K562 (cell line): ENCODE results near the gene KRTAP10-11. TPM values are rescaled to one million over a fixed set of nuclear protein-coding genes. Genes with fewer than 3 reads are reported as not detected.

Source experiments
- ATAC-seq: fragments of 200-7000 bp; cut with Tn5 transposase; 3 replicates; pipeline ENCODE4 v1.9.1; 2020; ENCODE audit warnings: moderate library complexity
- BruUV-seq: library from RNA; stranded (reverse); fragments of 400-500 nt; replicated peaks from 2 replicates; lab custom pipeline; 2021; lab: Mats Ljungman, UMichigan
- CTCF ChIA-PET: fragments of 300-600 bp; formaldehyde crosslinking; extraction: SDS; loops from one replicate; lab custom pipeline; 2021; ENCODE audit warnings: low intra/inter-chr PET ratio; lab: Yijun Ruan, JAX
- POLR2A ChIA-PET: fragments of 300-600, 350-650 bp; sonication (Branson Sonifier 250); formaldehyde crosslinking; extraction: SDS; loops from one replicate; lab custom pipeline; 2021; ENCODE audit warnings: antibody characterized with exemption, inconsistent platforms; lab: Yijun Ruan, JAX
- DNase-seq, 4 experiments: peaks; one replicate each; pipeline versions ENCODE4 v3.0.0 to v3.0.0-alpha.2; 2011 to 2018; ENCODE audit warnings: low spot score in 3 of 4, mixed read lengths in 3 of 4; ENCODE audit errors: extremely low read depth in 1 of 4
- FAIRE-seq: peaks from 2 replicates; lab custom pipeline; 2011; peaks lifted over from hg19 to GRCh38; lab: Jason Lieb, UNC
- H2AFZ ChIP-seq: 2 replicates; pipeline ENCODE4 v1.6.0; 2011; ENCODE audit warnings: low read depth, low read length, control low read depth, inconsistent platforms
- H3K27ac ChIP-seq: fragments of 200-600 bp; 3 replicates; pipeline ENCODE4 v1.8.0; 2011; ENCODE audit warnings: low read depth, mild to moderate bottlenecking, control low read depth, inconsistent platforms, low read length, moderate library complexity, mixed read lengths; ENCODE audit errors: extremely low read depth
- H3K27me3 ChIP-seq, 2 experiments: fragments of 300-600 bp in 1 of 2; 2 replicates in 1 of 2; 3 replicates in 1 of 2; pipeline versions ENCODE4 v1.6.0 to v1.8.0; 2011; ENCODE audit warnings: inconsistent platforms in 2 of 2, low read length in 2 of 2, mild to moderate bottlenecking in 1 of 2, mixed read lengths in 1 of 2, moderate library complexity in 1 of 2; ENCODE audit not compliant: control insufficient read depth in 2 of 2, insufficient read depth in 2 of 2
- H3K36me3 ChIP-seq: fragments of 300-600 bp; 3 replicates; pipeline ENCODE4 v1.8.0; 2011; ENCODE audit warnings: mild to moderate bottlenecking, low read length, inconsistent platforms; ENCODE audit not compliant: control insufficient read depth, insufficient read depth
- H3K4me1 ChIP-seq, 2 experiments: fragments of 200-600 bp in 1 of 2; replicated peaks in 1 of 2; 2 replicates in 1 of 2; 3 replicates in 1 of 2; pipeline versions ENCODE4 v1.5.1 to v1.8.0; 2011; ENCODE audit warnings: inconsistent platforms in 2 of 2, low read length in 2 of 2, mild to moderate bottlenecking in 1 of 2, mixed read lengths in 1 of 2, moderate library complexity in 1 of 2; ENCODE audit not compliant: control insufficient read depth in 2 of 2, insufficient read depth in 2 of 2
- H3K4me2 ChIP-seq: 2 replicates; pipeline ENCODE4 v1.6.1; 2011; ENCODE audit warnings: low read length, control low read depth, inconsistent platforms, mixed read lengths; ENCODE audit not compliant: insufficient read depth
- H3K4me3 ChIP-seq: fragments of 200-600 bp; sonication (generic), shearing (Covaris generic); 2 replicates; pipeline ENCODE4 v1.5.1; 2016; ENCODE audit warnings: control low read depth, inconsistent platforms
- H3K79me2 ChIP-seq: fragments of 200-600 bp; 3 replicates; pipeline ENCODE4 v1.8.0; 2011; ENCODE audit warnings: low read length, inconsistent platforms; ENCODE audit not compliant: control insufficient read depth, insufficient read depth
- H3K9ac ChIP-seq, 2 experiments: 2 replicates each; pipeline versions ENCODE4 v1.6.0 to v1.6.1; 2011; ENCODE audit warnings: low read depth in 2 of 2, low read length in 2 of 2, control low read depth in 1 of 2, inconsistent platforms in 1 of 2, mild to moderate bottlenecking in 1 of 2, mixed read lengths in 1 of 2; ENCODE audit not compliant: insufficient read depth in 1 of 2
- H3K9me1 ChIP-seq: one replicate; pipeline ENCODE4 v1.6.0; 2011; ENCODE audit warnings: inconsistent platforms, mild to moderate bottlenecking, low read length, moderate library complexity; ENCODE audit not compliant: control insufficient read depth, insufficient read depth
- H3K9me3 ChIP-seq: replicated peaks from 2 replicates; pipeline ENCODE4 v1.5.1; 2011; ENCODE audit warnings: low read depth, low read length, inconsistent platforms; ENCODE audit not compliant: control insufficient read depth, insufficient read depth
- H4K20me1 ChIP-seq: replicated peaks from 2 replicates; pipeline ENCODE4 v1.6.1; 2011; ENCODE audit warnings: low read length, inconsistent platforms, mixed read lengths; ENCODE audit not compliant: control insufficient read depth, insufficient read depth
- CBX1 ChIP-seq: sonication (generic); IDR thresholded peaks from 2 replicates; pipeline ENCODE4 v1.6.1; 2016; ENCODE audit warnings: antibody characterized with exemption, low read depth, mild to moderate bottlenecking
- CXXC5 ChIP-seq: fragments of 250-450 bp; sonication (Bioruptor Pico); IDR thresholded peaks from 2 replicates; pipeline ENCODE4 v1.8.0; 2022; ENCODE audit warnings: inconsistent platforms, mild to moderate bottlenecking, moderate library complexity
- DIDO1 ChIP-seq: fragments of 450-650 bp; IDR thresholded peaks from 2 replicates; pipeline ENCODE4 v1.6.1; 2016; ENCODE audit warnings: low read depth, missing biosample characterization, missing genetic modification characterization
- IFI16 ChIP-seq: fragments of 250-450 bp; sonication (Bioruptor Pico); IDR thresholded peaks from 2 replicates; pipeline ENCODE4 v2.1.2; 2022; ENCODE audit warnings: mild to moderate bottlenecking, inconsistent platforms
- KLF16 ChIP-seq: IDR thresholded peaks from 2 replicates; pipeline ENCODE4 v1.6.1; 2016; ENCODE audit warnings: antibody characterized with exemption
- NFIC ChIP-seq: fragments of 450-650 bp; IDR thresholded peaks from 2 replicates; pipeline ENCODE4 v1.6.1; 2017; ENCODE audit warnings: mild to moderate bottlenecking, inconsistent platforms
- NFRKB ChIP-seq: fragments of 450-650 bp; IDR thresholded peaks from 2 replicates; pipeline ENCODE4 v1.6.1; 2016; ENCODE audit warnings: low read depth
- PRMT5 ChIP-seq: sonication (generic); formaldehyde crosslinking; IDR thresholded peaks from 2 replicates; pipeline ENCODE4 v1.5.0; 2020; ENCODE audit warnings: missing genetic modification reagents
- RBFOX2 ChIP-seq: fragments of 200-400 bp; formaldehyde crosslinking; IDR thresholded peaks from 2 replicates; pipeline ENCODE4 v1.6.1; 2017; ENCODE audit warnings: low read depth, mild to moderate bottlenecking, low read length, moderate library complexity
- RNF219 ChIP-seq: fragments of 250-450 bp; sonication (Bioruptor Pico); IDR thresholded peaks from 2 replicates; pipeline ENCODE4 v1.5.0; 2022; ENCODE audit warnings: mild to moderate bottlenecking
- SP1 ChIP-seq: sonication (generic); formaldehyde crosslinking; IDR thresholded peaks from 2 replicates; pipeline ENCODE4 v1.8.1; 2022; ENCODE audit warnings: mild to moderate bottlenecking, missing genetic modification reagents
- STAT5B ChIP-seq: fragments of 250-450 bp; sonication (Bioruptor Pico); IDR thresholded peaks from 2 replicates; pipeline ENCODE4 v1.8.0; 2021; ENCODE audit warnings: mild to moderate bottlenecking, inconsistent platforms
- TARDBP ChIP-seq: fragments of 450-650 bp; IDR thresholded peaks from 2 replicates; pipeline ENCODE4 v1.6.1; 2016
- TOE1 ChIP-seq, 2 experiments: fragments of 450-650 bp in 1 of 2; sonication (generic) in 1 of 2; formaldehyde crosslinking in 1 of 2; IDR thresholded peaks; 2 replicates each; pipeline versions ENCODE4 v1.7.1 to v1.8.0; 2016 to 2022; ENCODE audit warnings: borderline replicate concordance in 2 of 2, mild to moderate bottlenecking in 2 of 2, antibody characterized with exemption in 1 of 2, inconsistent platforms in 1 of 2, low read depth in 1 of 2, missing genetic modification reagents in 1 of 2, moderate library complexity in 1 of 2
- ZBTB2 ChIP-seq: fragments of 450-650 bp; IDR thresholded peaks from 2 replicates; pipeline ENCODE4 v1.6.1; 2016; ENCODE audit warnings: antibody characterized with exemption
- ZNF24 ChIP-seq: fragments of 450-650 bp; IDR thresholded peaks from 2 replicates; pipeline ENCODE4 v1.6.1; 2016
- WGBS: fragments of 100-300 bp; shearing (Covaris generic); methylation state at CpG from one replicate; pipeline ENCODE4 v1.1.6; 2016; ENCODE audit warnings: low coverage, mixed read lengths; ENCODE audit not compliant: insufficient coverage; ENCODE audit errors: missing lambda C conversion rate; 5-methylcytosine and 5-hydroxymethylcytosine counted together
- in situ Hi-C: fragments of 300-500 bp; cut with MboI; formaldehyde crosslinking; loops from 4 replicates; pipeline ENCODE4 v1.15.0; 2018; ENCODE audit warnings: inconsistent platforms, mixed read lengths
- intact Hi-C: fragments of 100-400 bp; cut with micrococcal nuclease; formaldehyde crosslinking; loops from 2 replicates; pipeline ENCODE4 v1.14.2; 2022
- polyA plus RNA-seq, 8 experiments: library from polyadenylated mRNA; depleted of rRNA in 4 of 8; stranded (reverse) in 5 of 8; unstranded in 3 of 8; fragments of >200 nt; fragmentation: Nextera tagmentation in 2 of 8; fragmentation: Illumina TruSeq in 1 of 8; extraction: Ambion mirVana in 2 of 8; extraction: Trizol in 1 of 8; gene quantifications; 2 replicates each; pipeline versions ENCODE4 v1.2.1 to v1.2.3, GENCODE V29; 2011 to 2014; ENCODE audit warnings: inconsistent platforms in 1 of 8, missing spikeins in 1 of 8
- total RNA-seq, 7 experiments: library from RNA; depleted of rRNA in 6 of 7; stranded (reverse); fragments of >200 nt in 6 of 7; fragmentation: Illumina TruSeq in 2 of 7; extraction: Trizol in 2 of 7; gene quantifications; 2 replicates each; pipeline versions ENCODE4 v1.2.1 to v1.2.3, GENCODE V29; 2011 to 2021; ENCODE audit warnings: low replicate concordance in 1 of 7

Gene KRTAP10-11
- total and polyA plus RNA-seq, 9 of the 15 experiments (the other 6 are each of a cell fraction or from before 2014, with no cell fraction given) = not detected

GRCh38 chr21:44694776-44695175 lies 48.6 kb downstream of the KRTAP10-11 start:
- ATAC-seq (no peak), FAIRE-seq (no peak), DNase-seq (no peak)
- Histone ChIP-seq H3K4me2 (no peak overlapping the region), H3K4me1 (0 out of 5 replicates have a peak, but pooled peaks cover 0 to 4% of the 10 kb centered on the region in 2 experiments), H3K4me3 (no peak overlapping the region), H3K9ac (no peak overlapping the region), H3K36me3 (no peaks in the 10 kb centered on the region), H3K27ac (no peak overlapping the region), H3K9me3 (no peaks in the 10 kb centered on the region; the same call in 1 of the 2 replicates), H3K27me3 (peaks cover 19 to 44% of the 10 kb centered on the region in 2 experiments; a peak in 4 of 5 replicates), H4K20me1 (no peaks in the 10 kb centered on the region), H2AFZ (no peak overlapping the region), H3K79me2 (no peaks in the 10 kb centered on the region), H3K9me1 (no peaks in the 10 kb centered on the region)
- under 1% methylated on average over 11 of the region's 11 CpGs for WGBS
- in situ Hi-C loops (no loop called here), intact Hi-C loops (no loop called here)
- ChIA-PET POLR2A (interaction anchor here (0.6 to 1.1 kb wide), 2 partner anchors 75 to 93 kb away, joined by 3 to 4 read pairs; no protein-coding TSS in a partner anchor), CTCF (no interaction called here)
- BruUV-seq = no TSS peak
- no peak for TF ChIP-seq IFI16
- TF ChIP-seq KLF16 = no peak
- TF ChIP-seq NFRKB = no peak
- no peak for TF ChIP-seq CBX1
- no peak for TF ChIP-seq DIDO1 (tag)
- no peak for TF ChIP-seq SP1 (CRISPR knock-in tag)
- no peak for TF ChIP-seq NFIC
- TF ChIP-seq TARDBP = no peak
- no peak for TF ChIP-seq ZBTB2
- TF ChIP-seq RNF219 (CRISPR knock-in tag) = no peak
- no peak for TF ChIP-seq STAT5B (CRISPR knock-in tag)
- TF ChIP-seq CXXC5 (CRISPR knock-in tag) = no peak
- no peak for TF ChIP-seq RBFOX2
- no peak for TF ChIP-seq TOE1 (IDR thresholded peaks at IDR 0.05; ENCODE audit: borderline replicate concordance)
- TF ChIP-seq TOE1 (CRISPR knock-in tag; IDR thresholded peaks at IDR 0.05; ENCODE audit: borderline replicate concordance, low read depth) = no peak
- no peak for TF ChIP-seq ZNF24
- TF ChIP-seq PRMT5 (CRISPR knock-in tag) = no peak
